NCI-H82 (cell line): ENCODE results near the gene CSNK1G2.
"Not testable (repeated sequence)": the region's sequence is repeated elsewhere in the genome, so short reads cannot be mapped to it uniquely, and the experiment has no call there.

Experiments used
- DNase-seq: peaks from one replicate; lab custom pipeline; 2025; lab: John Stamatoyannopoulos, UW

CSNK1G2 gene

DNA sequence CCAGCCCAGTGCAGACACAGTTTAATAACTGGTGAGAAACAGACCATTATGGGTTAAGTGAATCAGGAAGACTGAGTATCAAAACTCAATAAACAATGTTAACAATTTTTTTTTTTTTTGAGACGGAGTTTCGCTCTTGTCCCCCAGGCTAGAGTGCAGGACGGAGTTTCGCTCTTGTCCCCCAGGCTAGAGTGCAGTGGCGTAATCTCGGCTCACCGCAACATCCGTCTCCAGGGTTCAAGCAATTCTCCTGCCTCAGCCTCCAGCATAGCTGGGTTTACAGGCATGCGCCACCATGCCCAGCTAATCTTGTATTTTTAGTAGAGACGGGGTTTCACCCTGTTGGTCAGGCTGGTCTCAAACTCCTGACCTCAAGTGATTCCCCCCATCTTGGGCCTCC, 47.5 kb downstream of the CSNK1G2 start:
- DNase-seq: not testable (repeated sequence)

DNA sequence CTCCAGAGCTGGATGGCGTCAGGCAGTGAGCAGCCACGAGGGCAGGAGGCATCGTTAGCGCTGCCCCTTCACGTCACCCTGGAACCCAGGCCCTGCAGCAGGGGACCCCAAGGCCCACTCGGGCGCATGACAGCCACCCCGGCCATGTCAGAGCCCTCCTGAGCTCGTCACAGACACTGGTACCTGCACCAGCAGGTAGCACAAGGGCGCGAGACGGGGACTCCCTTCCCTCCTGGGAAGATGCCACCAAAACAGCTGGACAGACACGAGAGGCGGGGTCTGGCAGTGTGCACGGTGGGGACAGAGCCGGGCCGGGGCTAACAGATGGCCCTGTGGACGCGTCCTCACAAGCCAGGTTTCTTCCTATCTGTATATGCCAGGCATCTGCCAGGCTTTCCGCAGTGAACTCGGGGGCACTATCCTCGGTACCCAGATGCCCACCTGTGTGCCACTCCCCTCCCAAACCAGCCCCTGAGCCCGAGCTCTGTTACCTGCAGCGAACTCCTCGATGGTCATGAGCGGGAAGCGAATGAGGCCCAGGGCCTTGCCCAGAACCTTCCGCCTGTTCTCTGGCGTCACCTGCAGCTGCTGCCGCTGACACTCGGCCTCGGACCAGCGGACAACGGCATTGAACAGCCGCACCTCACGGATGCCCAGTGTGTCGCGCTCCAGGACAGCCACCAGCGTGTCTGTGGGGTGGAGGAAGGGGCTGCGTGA, 48.7 kb downstream of the CSNK1G2 start:
- DNase-seq: no peak

DNA sequence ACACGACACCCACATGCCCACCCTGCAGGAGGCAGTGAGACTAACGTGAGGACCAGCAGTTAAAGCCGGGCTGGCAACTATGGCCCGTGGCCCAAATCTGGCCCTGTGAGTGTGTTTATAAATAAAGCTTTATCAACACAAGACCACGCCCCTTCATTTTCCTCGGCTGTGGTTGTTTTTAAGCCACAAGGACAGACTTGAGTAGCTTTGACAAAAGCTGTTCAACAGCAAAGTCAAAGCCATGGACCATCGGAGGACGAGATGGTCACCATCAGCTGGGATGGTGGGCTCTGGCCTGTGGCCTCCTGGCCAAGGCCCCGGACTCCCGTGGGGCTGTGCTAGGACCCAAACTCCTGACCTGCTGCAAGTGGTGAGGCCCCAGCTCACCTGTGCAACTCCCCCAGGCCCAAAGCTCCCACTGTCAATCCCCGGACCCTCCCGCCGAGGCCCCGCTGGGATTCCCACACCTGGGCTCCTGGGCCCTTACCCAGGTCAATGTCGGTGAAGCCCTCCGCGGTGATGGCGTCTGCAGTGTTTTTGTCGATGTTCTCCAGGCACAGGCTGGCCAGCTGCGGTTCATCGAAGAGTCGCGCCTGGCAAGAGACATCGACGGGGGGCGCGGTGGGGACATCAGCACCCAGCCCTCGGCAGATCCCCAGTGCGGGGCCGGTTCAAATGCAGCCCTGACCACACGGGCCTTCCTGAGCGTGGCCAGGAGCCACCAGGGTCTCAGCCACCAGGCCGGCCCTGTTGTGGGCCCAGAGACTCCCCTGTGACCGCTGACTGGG, 49.5 kb downstream of the CSNK1G2 start:
- no peak for DNase-seq

DNA sequence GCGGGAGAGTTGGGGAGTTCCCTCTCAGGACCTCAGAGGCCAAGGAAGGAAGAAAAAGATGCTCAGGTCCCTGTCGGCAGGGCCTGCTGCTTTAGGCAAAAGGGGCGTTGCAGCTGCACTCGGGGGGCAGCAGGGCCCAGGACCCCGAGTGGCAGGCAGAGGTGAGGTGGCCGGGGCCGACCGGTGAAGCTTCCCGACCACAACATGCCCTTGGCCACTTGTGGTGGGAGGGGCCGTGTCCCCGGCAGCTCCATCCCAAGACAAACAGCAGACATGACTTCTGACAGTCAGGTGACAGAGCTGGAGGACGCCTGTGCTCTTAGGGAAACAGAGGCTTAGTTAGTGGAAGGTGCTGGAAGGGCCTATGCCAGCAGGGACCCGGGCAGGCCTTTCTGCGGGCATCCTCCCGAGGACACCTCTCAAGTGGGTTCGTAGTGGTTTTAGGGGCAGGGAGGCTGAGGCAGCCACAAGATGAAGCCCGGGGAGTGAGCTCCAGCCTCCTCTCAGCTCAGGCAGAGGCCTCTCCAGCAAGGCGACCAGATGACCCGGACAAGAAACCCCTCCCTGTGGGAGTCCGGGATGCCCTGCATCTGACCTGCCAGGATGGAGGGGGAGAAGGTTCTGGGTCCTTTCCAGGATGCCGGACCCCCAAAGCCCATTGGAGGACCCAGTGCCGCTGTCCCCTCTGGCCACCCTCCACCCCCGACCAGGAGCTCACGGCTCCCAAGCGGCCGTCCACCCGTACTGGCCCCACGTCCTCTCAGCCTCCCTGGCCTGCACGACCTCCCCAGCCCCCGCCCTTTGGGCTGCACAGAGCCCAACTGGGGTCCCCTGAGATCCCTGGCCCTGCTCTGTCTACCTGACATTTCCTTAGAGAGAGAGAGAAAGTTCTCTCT, 50.3 kb downstream of the CSNK1G2 start:
- DNase-seq: no peak

DNA sequence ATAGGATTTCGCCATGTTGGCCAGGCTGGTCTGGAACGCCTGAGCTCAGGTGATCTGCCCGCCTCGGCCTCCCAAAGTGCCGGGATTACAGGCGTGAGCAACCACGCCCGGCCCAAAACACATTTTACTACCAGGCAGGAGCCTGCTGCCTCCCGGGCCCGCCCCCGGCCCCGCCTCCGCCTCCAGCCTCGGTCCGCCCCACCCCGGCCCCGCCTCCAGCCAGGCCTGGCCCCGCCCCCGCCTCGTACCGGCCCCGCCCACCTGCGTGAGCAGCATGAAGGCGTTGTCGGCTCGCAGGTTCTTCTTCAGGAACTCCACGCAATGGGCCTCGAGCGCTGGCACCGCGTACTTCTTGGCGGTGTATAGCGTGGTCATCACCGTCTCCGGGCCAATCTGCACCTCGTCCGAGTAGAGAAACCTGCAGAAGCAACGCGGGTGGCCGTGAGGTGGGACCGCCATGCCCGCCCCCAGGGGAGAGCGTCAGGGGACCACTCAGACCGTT, 51.8 kb downstream of the CSNK1G2 start:
- no peak for DNase-seq

DNA sequence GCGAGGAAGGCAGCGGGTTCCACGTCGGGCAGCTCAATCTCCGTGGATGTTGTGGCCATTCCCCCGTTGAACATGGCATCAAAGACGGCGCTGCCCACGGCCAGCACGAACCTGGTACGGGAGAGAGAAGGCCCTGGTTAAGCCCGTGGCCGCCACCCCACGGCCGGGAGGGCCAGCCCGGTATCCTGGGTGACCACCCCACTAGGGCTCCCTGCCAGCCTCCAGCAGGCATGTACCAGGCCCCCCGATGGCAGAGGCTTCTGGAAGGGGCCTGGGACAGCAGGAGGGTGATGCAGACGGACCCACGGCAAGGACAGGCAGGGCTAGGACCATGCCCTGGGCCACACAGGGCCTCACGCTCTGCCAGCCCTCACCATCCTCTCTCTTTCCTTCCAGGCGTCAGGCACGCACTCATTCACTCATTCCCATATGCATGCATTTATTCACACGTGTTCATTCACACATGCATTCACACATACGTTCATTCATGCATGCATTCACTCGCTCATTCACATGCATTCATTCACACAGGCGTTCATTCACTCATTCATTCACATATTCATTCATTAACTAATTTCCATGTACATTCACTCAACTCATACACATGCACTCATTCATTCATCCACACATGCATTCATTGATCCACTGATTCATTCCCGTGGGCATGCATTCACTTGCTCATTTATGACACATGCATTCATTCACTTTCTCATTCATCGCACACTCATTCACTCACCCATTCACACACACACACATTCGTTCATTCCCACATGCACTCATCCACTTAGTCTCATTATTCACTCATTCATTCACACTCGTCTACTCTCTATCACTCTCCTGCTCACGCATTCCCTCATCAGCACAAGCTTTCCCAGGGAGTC, 56.6 kb downstream of the CSNK1G2 start:
- no peak for DNase-seq

DNA sequence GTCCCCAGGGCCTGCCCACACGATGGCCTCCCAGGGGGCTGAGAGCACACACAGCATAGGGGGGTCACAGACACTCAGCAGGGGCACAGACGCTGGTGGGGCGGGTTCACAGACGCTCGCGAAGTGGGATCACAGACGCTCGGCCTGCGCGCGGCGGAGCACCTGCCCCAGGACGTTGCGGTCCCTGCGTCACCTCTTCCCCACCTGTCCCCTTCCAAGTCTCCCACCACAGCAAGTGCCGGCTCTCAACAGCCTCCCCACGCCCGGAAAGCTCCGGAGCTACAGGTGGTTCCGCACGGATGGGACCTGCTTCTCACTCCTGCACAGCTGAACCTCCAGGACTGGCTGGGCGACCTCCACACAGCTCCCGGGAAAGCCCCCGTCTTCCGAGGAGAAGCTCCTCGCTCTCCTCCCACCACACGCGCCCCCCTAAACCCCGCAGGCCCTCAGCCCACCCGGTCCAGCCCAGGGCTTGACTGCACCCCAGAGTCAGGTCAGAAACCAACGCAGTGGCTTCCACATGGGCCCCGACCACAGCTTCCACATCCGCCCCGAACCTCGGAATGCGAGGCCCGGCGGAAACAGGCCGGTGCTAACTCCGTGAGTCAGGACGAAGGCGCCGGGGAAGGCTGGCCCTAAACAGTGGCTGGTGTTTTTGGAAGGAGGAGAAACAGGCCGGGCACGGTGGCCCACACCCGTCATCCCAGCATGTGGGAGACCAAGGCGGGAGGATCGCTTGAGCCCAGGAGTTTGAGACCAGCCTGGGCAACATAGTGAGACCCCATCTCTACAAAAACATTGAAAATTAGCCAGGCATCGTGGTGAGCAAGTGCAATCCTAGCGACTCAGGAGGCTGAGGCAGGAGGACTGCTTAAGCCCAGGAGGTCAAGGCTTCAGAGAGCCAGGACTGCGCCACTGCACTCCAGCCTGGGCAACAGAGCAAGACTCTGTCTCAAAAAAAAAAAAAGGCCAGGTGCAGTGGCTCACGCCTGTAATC, 58.0 kb downstream of the CSNK1G2 start:
- no peak for DNase-seq

DNA sequence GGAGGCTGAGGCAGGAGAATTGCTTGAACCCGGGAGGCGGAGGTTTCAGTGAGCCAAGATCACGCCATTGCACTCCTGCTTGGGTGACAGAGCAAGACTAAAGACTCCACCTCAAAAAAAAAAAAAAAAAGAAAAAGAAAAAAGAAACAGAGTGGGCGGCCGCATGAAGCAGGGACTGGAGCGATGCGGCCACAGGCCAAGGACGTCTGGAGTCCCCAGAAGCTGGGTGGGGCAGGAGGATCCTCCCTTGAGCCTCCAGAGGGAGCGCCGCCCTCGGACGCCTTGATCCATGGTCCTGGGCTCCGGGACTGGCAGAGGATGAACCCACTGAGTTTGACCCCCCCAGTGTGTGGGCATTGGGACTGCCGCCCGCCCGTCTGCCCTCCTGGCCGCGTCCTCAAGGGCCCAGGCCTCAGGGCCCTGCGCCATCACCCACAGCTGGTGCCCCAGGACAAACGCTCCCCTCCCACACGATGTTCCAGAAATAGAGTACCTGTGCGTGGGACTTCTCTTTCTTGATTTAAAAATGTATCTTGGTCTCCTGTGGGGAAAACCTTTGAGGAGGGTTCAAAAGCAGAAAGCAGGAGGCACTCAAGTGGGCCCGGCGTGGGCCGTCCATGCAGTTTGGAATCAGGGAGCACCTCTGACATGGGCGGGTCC, 59.0 kb downstream of the CSNK1G2 start:
- no peak for DNase-seq

DNA sequence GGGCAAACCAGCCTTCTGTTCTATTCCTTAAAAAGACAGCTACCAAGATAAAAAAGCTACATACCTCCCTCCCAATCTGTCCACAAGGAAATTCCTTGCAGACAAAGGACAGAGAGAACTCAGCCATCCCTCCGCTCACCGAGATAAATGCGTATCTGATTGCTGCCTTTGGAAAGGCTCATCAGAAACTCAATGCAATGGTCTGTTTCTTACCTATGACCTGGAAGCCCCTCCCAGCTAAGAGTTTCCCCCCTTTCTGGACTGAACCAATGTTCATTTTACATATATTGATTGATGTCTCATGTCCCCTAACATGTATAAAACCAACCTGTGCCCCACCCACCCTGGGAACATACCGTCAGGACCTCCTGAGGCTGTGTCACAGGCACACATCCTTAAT, 62.9 kb downstream of the CSNK1G2 start:
- no peak for DNase-seq

DNA sequence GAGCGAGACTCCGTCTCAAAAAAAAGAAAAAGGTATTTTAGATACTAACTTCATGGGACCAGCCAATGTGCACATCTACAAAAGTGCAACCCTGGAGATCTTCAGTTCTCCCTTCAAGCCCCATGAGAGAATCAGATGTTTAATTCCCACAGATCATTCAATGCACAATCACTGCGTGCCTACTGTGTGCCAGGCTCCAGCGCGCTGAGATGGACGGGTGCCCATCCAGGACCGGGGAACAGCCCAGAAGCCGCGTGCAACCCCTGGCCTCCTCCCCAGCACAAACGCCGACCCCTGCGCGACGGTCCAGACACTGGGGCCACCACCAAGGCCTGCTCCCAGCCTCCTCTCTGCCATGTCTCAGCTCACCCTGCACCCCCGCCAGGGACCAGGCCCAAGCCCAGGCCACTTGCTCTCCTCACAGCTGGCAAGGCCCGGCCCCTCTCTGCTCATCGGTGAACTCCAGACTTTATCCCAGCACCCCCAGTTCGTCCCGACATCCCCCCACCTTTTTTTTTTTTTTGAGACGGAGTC, 69.2 kb downstream of the CSNK1G2 start:
- no peak for DNase-seq

DNA sequence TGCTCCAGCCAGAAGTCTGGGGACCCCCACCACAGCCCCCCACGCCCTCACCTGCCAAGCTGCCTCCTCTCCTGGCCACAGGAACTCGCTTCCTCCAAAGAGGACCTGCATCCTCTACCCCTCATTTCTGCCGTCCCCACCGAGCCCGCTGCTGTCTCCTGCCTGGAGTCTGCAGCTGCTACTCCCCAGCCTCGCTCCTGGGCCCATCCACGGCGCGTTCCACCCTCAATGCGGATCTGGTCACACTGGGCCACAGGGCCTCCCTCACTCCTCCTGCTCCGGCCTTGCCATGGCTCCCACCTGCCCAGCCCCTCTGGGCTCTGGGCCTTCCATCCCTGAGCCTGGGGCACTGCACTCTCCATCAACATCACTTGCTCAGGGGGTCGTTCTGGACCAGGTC, 70.2 kb downstream of the CSNK1G2 start:
- no peak for DNase-seq

DNA sequence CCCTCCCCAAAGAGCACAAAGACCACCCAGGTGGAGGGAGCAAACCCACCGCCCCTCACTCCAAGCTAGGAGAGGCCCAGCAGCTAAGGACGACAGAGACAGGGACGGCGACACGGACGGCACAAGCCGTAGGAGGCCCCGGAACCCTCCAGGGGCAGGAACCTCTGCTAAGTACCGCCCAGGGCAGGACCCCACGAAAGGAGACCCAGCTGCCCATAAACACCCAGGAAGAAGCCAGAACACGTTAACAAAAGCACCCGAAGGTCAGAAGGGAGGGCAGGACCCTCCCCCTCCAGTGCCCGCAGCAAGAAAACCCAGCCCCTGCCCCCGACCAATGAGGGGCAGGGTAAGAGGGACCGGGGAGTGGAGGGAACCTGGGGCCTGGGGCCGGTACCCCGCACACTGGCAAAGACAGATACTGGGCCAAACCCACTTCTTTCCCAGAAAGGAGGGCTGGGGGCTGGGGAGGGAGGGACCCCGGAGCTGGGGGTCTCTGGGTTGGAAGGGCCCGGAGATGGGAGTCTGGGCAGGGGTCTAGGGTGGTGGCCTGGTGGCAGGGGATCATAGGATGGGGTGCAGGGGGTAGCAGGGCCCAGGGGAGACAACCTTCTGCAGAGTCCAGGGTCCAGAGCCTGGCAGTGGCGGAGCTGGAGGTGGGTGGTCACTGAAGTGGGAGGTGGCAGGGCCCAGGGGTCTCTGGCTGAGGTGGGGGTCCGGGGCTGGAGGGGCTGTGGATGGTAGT, 72.1 kb downstream of the CSNK1G2 start:
- DNase-seq: no peak

DNA sequence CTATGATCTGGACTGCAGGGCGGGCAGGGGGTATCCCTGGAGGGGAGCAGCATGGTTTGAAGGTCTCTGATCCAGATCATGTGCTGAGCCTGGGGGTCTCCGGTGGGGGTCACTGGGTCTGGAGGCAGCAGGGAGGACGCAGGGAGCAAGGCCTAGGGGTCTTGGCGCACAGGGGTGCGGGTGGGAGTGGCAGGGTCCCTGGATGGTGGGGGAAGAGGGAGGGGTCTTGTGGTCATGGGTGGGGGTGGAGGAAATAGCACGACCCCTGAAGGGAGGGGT, 72.7 kb downstream of the CSNK1G2 start:
- DNase-seq: no peak

DNA sequence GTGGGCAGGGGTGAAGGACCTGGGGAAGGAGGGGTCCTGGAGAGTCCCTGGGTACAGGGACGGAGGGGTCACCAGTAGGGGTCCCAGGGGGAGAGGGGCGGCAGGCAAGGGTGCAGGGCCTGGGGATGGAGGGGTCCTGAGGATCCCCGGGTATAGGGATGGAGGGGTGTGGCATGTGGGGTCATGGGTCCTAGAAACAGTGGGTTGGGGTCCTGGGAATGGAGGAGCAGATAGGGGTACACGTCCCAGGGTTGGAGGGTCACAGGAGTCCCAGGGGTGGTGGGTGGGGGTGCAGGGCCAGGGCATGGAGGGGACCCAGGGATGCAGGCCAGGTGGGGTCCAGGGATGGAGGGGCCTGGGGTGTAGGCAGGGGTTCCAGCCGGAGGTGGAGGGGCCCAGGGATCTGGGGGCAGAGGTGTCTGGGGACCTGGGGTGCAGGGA, 73.2 kb downstream of the CSNK1G2 start:
- DNase-seq: no peak

DNA sequence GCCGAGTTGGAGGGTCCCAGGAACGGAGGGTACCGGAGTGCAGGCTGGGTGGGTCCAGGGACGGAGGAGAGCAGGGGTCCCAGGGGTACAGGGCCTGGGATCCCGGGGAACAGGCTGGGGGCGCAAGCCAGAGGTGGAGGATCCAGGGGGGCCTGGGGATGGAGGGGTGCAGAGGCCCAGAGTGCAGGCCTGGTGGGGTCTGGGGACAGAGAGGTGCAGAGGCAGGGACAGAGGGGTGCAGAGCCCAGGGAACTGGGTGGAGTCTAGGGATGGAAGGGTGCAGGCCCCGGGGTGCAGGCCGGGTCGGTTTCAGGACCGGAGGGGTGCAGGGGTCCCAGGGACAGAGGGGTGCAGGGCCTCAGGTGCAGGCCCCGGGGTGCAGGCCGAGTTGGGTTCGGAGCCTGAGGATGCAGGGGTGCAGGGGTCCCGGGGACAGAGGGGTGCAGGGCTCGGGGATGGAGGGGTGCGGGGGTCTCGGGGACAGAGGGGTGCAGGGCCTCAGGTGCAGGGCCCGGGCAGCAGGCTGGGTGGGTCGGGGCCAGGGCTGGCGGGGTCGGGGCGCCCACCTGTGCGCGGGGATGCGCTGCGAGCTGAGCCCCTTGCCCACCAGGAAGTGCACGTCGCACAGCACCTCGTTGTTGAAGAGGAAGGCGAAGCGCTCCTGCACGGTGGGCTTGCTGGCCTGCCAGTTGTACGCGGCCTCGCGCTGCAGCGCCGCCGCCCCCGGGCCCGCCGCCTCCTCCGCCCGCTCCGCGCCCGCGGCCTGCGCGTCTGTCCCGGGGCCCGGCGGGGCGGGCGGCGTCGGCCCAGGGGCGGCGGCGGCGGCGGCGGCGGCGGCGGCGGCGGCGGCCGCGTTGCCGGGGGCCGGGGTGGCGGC, 74.0 kb downstream of the CSNK1G2 start:
- DNase-seq: peak; percentile 43

DNA sequence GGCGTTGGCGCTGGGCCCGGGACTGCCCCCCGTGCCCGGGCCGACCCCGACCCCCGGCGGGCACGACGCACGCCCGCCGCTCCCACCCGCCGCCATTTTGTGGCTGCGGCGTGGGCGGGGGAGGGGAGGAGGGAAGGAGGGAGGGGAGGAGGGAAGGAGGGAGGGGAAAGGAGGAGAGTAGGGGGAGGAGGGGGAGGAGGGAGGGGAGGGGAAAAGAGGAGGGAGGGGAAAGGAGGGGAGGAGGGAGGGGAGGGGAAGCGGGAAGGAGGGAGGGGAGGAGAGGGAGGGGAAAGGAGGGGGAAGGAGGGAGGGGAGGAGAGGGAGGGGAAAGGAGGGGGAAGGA, 74.6 kb downstream of the CSNK1G2 start, which contains the start of gene BTBD2:
BTBD2 (minus strand) TSS at position 107 of the 343 bp plus-strand sequence; CDS start at position 96, 11 bp downstream.
- peak; percentile 73 for DNase-seq

DNA sequence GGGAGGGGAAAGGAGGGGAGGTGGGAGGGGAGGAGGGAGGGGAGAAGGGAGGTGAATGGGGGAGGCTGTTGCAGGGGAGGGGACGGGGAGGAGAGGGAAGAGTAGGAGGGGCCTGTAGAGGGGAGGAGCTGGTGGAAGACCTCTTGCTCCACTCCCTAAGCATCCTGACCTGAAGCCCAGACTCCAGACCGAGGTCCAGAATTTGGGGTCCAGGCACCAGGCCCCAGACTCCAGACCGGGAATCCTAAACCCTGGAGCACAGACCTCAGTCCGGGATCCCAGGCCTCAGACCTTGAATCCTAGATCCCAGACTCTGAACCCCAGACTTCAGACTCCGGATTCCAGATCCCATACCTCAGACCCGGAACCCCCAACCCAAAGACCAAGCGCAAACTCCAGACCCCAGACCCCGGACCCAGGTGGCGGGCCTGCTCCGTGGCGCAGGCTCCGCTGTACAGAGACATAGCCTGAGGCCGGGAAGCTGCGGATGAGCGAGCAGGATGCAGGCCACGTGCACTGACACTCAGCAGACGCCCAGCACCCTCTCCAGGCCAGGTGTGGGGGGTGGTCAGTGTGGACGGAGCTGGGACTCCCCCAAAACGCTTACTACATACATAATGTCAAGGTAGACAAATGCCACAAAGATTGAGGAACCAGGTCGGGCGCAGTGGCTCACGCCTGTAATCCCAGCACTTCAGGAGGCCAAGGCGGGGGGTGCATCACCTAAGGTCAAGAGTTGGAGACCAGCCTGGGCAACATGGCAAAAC, 75.3 kb downstream of the CSNK1G2 start:
- DNase-seq: peak; percentile 78
